WTC11 (cell line): ENCODE results near the gene DCTD.

Source experiments
- FOXJ3 ChIP-seq: sonication (generic); formaldehyde crosslinking; IDR thresholded peaks from 2 replicates; pipeline ENCODE4 v1.9.0; 2021; ENCODE audit warnings: missing genetic modification reagents, mild to moderate bottlenecking, borderline replicate concordance
- SMAD4 ChIP-seq: sonication (generic); formaldehyde crosslinking; IDR thresholded peaks from 2 replicates; pipeline ENCODE4 v1.8.0; 2022; ENCODE audit warnings: mild to moderate bottlenecking, missing genetic modification reagents
- TP53 ChIP-seq: sonication (generic); formaldehyde crosslinking; IDR thresholded peaks from 2 replicates; pipeline ENCODE4 v1.8.1; 2023; ENCODE audit warnings: mild to moderate bottlenecking, missing genetic modification reagents
- ZNF317 ChIP-seq: sonication (generic); formaldehyde crosslinking; IDR thresholded peaks from 2 replicates; pipeline ENCODE4 v1.8.1; 2023; ENCODE audit warnings: low read depth, mild to moderate bottlenecking, moderate library complexity, missing genetic modification reagents, borderline replicate concordance
- TF ChIP-seq, protein P1 (sequence below): fragments of 200-600 bp; IDR thresholded peaks from 2 replicates; pipeline ENCODE4 v1.8.0; 2022; ENCODE audit warnings: antibody characterized with exemption

DNA sequence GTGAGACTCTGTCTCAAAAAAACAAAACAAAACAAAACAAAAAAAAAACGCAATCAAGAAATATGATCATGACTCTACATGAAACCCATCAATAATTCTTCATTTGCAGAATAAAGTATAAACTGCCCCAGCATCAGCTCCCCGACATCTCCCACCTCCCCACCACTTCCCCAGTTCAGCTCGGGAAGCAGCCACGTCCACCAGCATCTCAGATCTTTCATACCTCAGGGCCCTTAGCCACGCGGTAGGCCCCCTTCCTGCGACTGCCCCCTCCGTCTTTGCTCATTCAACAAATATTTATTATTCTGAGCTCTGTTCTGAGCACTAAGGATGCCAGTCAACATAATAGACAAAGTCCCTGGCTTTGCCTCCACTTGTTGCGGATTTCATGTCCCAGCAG, 45.6 kb downstream of the DCTD start:
- TF ChIP-seq SMAD4 (CRISPR knock-in tag): no peak
- TF ChIP-seq TP53: no peak
- no peak for TF ChIP-seq FOXJ3 (CRISPR knock-in tag)
- TF ChIP-seq ZNF317 (CRISPR knock-in tag): no peak
- TF ChIP-seq, protein P1, sequence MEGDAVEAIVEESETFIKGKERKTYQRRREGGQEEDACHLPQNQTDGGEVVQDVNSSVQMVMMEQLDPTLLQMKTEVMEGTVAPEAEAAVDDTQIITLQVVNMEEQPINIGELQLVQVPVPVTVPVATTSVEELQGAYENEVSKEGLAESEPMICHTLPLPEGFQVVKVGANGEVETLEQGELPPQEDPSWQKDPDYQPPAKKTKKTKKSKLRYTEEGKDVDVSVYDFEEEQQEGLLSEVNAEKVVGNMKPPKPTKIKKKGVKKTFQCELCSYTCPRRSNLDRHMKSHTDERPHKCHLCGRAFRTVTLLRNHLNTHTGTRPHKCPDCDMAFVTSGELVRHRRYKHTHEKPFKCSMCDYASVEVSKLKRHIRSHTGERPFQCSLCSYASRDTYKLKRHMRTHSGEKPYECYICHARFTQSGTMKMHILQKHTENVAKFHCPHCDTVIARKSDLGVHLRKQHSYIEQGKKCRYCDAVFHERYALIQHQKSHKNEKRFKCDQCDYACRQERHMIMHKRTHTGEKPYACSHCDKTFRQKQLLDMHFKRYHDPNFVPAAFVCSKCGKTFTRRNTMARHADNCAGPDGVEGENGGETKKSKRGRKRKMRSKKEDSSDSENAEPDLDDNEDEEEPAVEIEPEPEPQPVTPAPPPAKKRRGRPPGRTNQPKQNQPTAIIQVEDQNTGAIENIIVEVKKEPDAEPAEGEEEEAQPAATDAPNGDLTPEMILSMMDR: no peak
